ENCODE results near the gene DSG1.

GRCh38 chr18:31386741-31387140, 68.8 kb downstream of the DSG1 start:
- TF ChIP-seq ARNTL (CRISPR knock-in tag; IDR thresholded peaks at IDR 0.05; ENCODE audit: borderline replicate concordance, low read depth) (no peak), ZNF8 (CRISPR knock-in tag; IDR thresholded peaks at IDR 0.05) (no peak), RARB (CRISPR knock-in tag; IDR thresholded peaks at IDR 0.05) (no peak), ZFP30 (CRISPR knock-in tag; IDR thresholded peaks at IDR 0.05) (no peak), POU6F1 (CRISPR knock-in tag; IDR thresholded peaks at IDR 0.05; ENCODE audit: borderline replicate concordance, low read depth) (no peak), TOX (CRISPR knock-in tag; IDR thresholded peaks at IDR 0.05; ENCODE audit: borderline replicate concordance) (no peak), TCF4 (CRISPR knock-in tag; IDR thresholded peaks at IDR 0.05; ENCODE audit: borderline replicate concordance) (no peak), ZC3H10 (CRISPR knock-in tag; IDR thresholded peaks at IDR 0.05) (no peak), CSDC2 (CRISPR knock-in tag; IDR thresholded peaks at IDR 0.05) (no peak), ZNF70 (CRISPR knock-in tag; IDR thresholded peaks at IDR 0.05) (no peak), PATZ1 (CRISPR knock-in tag; IDR thresholded peaks at IDR 0.05; ENCODE audit: borderline replicate concordance) (no peak), PPARA (CRISPR knock-in tag; IDR thresholded peaks at IDR 0.05; ENCODE audit: borderline replicate concordance) (no peak), ZFP3 (CRISPR knock-in tag; IDR thresholded peaks at IDR 0.05) (no peak), BACH2 (CRISPR knock-in tag; IDR thresholded peaks at IDR 0.05; ENCODE audit: borderline replicate concordance) (no peak)

All from SK-N-SH treated with all-trans-retinoic acid at 6 μM for 48 hours (cell line).